Activated CD8-positive, alpha-beta memory T cell treated with anti-CD3 and anti-CD28 coated beads, Interleukin-2, amount 50 U/mL, for 48 hours (primary cell): ENCODE data around the gene IL4R.

Experiments
- DNase-seq: peaks from one replicate; pipeline ENCODE4 v3.0.0-alpha.2; 2020

The IL4R gene

GRCh38 chr16:27363246-27363632, 49.5 kb downstream of the IL4R start:
- no peak for DNase-seq

GRCh38 chr16:27363797-27364196, 50.0 kb downstream of the IL4R start:
- no peak for DNase-seq

GRCh38 chr16:27364493-27365141, 50.8 kb downstream of the IL4R start:
- no peak for DNase-seq

- no peak for DNase-seq
These were observed 51.6 kb downstream of the IL4R start for GRCh38 chr16:27365142-27366089.

GRCh38 chr16:27366687-27367460, 53.1 kb downstream of the IL4R start:
- DNase-seq: peak; percentile 81

- peak; percentile 91 for DNase-seq
These were observed 53.9 kb downstream of the IL4R start for GRCh38 chr16:27367461-27368357.

GRCh38 chr16:27368358-27368722, 54.6 kb downstream of the IL4R start:
- no peak for DNase-seq

- no peak for DNase-seq
These were observed 56.0 kb downstream of the IL4R start for GRCh38 chr16:27369806-27370205.

GRCh38 chr16:27370318-27370717, 56.5 kb downstream of the IL4R start:
- peak; percentile 4 for DNase-seq

GRCh38 chr16:27373312-27373711, 59.5 kb downstream of the IL4R start:
- no peak for DNase-seq

GRCh38 chr16:27374221-27374803, 60.5 kb downstream of the IL4R start:
- peak; percentile 60 for DNase-seq

- peak; percentile 82 for DNase-seq
These were observed 61.1 kb downstream of the IL4R start for GRCh38 chr16:27374804-27375425.

- peak; percentile 54 for DNase-seq
These were observed 64.1 kb downstream of the IL4R start for GRCh38 chr16:27377666-27378485.

- peak; percentile 56 for DNase-seq
These were observed 65.2 kb downstream of the IL4R start for GRCh38 chr16:27378871-27379481.

- DNase-seq: peak; percentile 29
These were observed 66.1 kb downstream of the IL4R start for GRCh38 chr16:27379919-27380318.

- DNase-seq: peak; percentile 32
These were observed 67.5 kb downstream of the IL4R start for GRCh38 chr16:27381236-27381635.

GRCh38 chr16:27381974-27382855, 68.4 kb downstream of the IL4R start:
- peak; percentile 46 for DNase-seq

GRCh38 chr16:27383556-27384243, 69.9 kb downstream of the IL4R start:
- peak; percentile 29 for DNase-seq
